K562 (cell line): ENCODE results near the gene ANKLE1. TPM values are rescaled to one million over a fixed set of nuclear protein-coding genes. Genes with fewer than 3 reads are reported as not detected.

ENCODE experiments used
- ATF4 ChIP-seq: fragments of 450-650 bp; formaldehyde crosslinking; IDR thresholded peaks from 2 replicates; pipeline ENCODE4 v1.4.0; 2022; ENCODE audit warnings: mild to moderate bottlenecking, moderate library complexity
- BRD4 ChIP-seq: fragments of 200-600 bp; sonication (generic); IDR thresholded peaks from 2 replicates; pipeline ENCODE4 v1.6.1; 2017; ENCODE audit warnings: inconsistent platforms
- CLOCK ChIP-seq: fragments of 250-450 bp; sonication (Bioruptor Pico); IDR thresholded peaks from 2 replicates; pipeline ENCODE4 v1.4.0; 2020; ENCODE audit warnings: mild to moderate bottlenecking, moderate library complexity, borderline replicate concordance
- E2F1 ChIP-seq: sonication (generic); formaldehyde crosslinking; IDR thresholded peaks from 2 replicates; pipeline ENCODE4 v1.8.1; 2023; ENCODE audit warnings: mild to moderate bottlenecking, missing genetic modification reagents, moderate library complexity
- GTF2E2 ChIP-seq: fragments of 200-800 bp; sonication (Bioruptor generic); IDR thresholded peaks from 2 replicates; pipeline ENCODE4 v1.6.1; 2016; ENCODE audit warnings: missing genetic modification characterization, missing compliant biosample characterization
- KLF10 ChIP-seq: fragments of 250-450 bp; sonication (Bioruptor Pico); IDR thresholded peaks from 2 replicates; pipeline ENCODE4 v1.6.1; 2021; ENCODE audit warnings: matching md5 sums
- LEF1 ChIP-seq: fragments of 450-650 bp; IDR thresholded peaks from 2 replicates; pipeline ENCODE4 v1.6.1; 2016; ENCODE audit warnings: mild to moderate bottlenecking
- MEF2A ChIP-seq: IDR thresholded peaks from 2 replicates; pipeline ENCODE4 v1.6.1; 2011; ENCODE audit warnings: low read depth, mild to moderate bottlenecking, low read length, moderate library complexity; ENCODE audit not compliant: control insufficient read depth
- RERE ChIP-seq: sonication (generic); formaldehyde crosslinking; IDR thresholded peaks from 2 replicates; pipeline ENCODE4 v1.8.0; 2023; ENCODE audit warnings: missing genetic modification reagents, mild to moderate bottlenecking, borderline replicate concordance
- TCF7L2 ChIP-seq: fragments of 150-350 bp; IDR thresholded peaks from 2 replicates; pipeline ENCODE4 v1.6.1; 2016; ENCODE audit warnings: low read depth, mild to moderate bottlenecking, low read length, moderate library complexity
- TFAP4 ChIP-seq: sonication (generic); formaldehyde crosslinking; IDR thresholded peaks from 2 replicates; pipeline ENCODE4 v1.8.0; 2022; ENCODE audit warnings: missing genetic modification reagents, mild to moderate bottlenecking, moderate library complexity, borderline replicate concordance
- U2AF1 ChIP-seq: fragments of 200-400 bp; formaldehyde crosslinking; optimal IDR thresholded peaks from 2 replicates; pipeline ENCODE3; 2017; ENCODE audit warnings: mild to moderate bottlenecking, low read depth, low read length, moderate library complexity
- ZBED1 ChIP-seq: IDR thresholded peaks from 2 replicates; pipeline ENCODE4 v1.6.1; 2014
- ZKSCAN3 ChIP-seq: fragments of 250-450 bp; sonication (Bioruptor Pico); IDR thresholded peaks from 2 replicates; pipeline ENCODE4 v1.4.0; 2020
- ZNF282 ChIP-seq: sonication (generic); formaldehyde crosslinking; IDR thresholded peaks from 2 replicates; pipeline ENCODE4 v1.8.1; 2023; ENCODE audit warnings: missing genetic modification reagents
- ZNF551 ChIP-seq: fragments of 250-450 bp; sonication (Bioruptor Pico); IDR thresholded peaks from 2 replicates; pipeline ENCODE4 v1.5.0; 2021; ENCODE audit warnings: mild to moderate bottlenecking, moderate library complexity
- ZNF589 ChIP-seq: fragments of 200-800 bp; sonication (Bioruptor generic); IDR thresholded peaks from 2 replicates; pipeline ENCODE4 v1.6.1; 2016; ENCODE audit warnings: low read depth, missing genetic modification characterization, missing compliant biosample characterization
- polyA plus RNA-seq, 8 experiments: library from polyadenylated mRNA; depleted of rRNA in 4 of 8; stranded (reverse) in 5 of 8; unstranded in 3 of 8; fragments of >200 nt; fragmentation: Nextera tagmentation in 2 of 8; fragmentation: Illumina TruSeq in 1 of 8; extraction: Ambion mirVana in 2 of 8; extraction: Trizol in 1 of 8; gene quantifications; 2 replicates each; pipeline versions ENCODE4 v1.2.1 to v1.2.3, GENCODE V29; 2011 to 2014; ENCODE audit warnings: inconsistent platforms in 1 of 8, missing spikeins in 1 of 8
- total RNA-seq, 7 experiments: library from RNA; depleted of rRNA in 6 of 7; stranded (reverse); fragments of >200 nt in 6 of 7; fragmentation: Illumina TruSeq in 2 of 7; extraction: Trizol in 2 of 7; gene quantifications; 2 replicates each; pipeline versions ENCODE4 v1.2.1 to v1.2.3, GENCODE V29; 2011 to 2021; ENCODE audit warnings: low replicate concordance in 1 of 7

Gene ANKLE1
- total and polyA plus RNA-seq, 9 of the 15 experiments (the other 6 are each of a cell fraction or from before 2014, with no cell fraction given): 0.63 to 9.2 (median 2.9) TPM

GRCh38 chr19:17292301-17293074, 10.8 kb downstream of the ANKLE1 start (continued):
- no peak for TF ChIP-seq ZNF282 (CRISPR knock-in tag)
- TF ChIP-seq U2AF1: no peak
- TF ChIP-seq ZNF589 (CRISPR knock-in tag): no peak
- TF ChIP-seq ZKSCAN3: no peak
- no peak for TF ChIP-seq GTF2E2 (tag)
- no peak for TF ChIP-seq ZNF551 (CRISPR knock-in tag)
- TF ChIP-seq ATF4: no peak
- no peak for TF ChIP-seq KLF10 (CRISPR knock-in tag)
- TF ChIP-seq RERE (CRISPR knock-in tag): no peak
- no peak; the same call in 1 of the 2 replicates for TF ChIP-seq E2F1 (CRISPR knock-in tag)
- no peak for TF ChIP-seq ZBED1
- no peak for TF ChIP-seq CLOCK
- no peak for TF ChIP-seq LEF1
- no peak for TF ChIP-seq TCF7L2
- TF ChIP-seq MEF2A: no peak
- TF ChIP-seq BRD4: no peak
- TF ChIP-seq TFAP4 (CRISPR knock-in tag): peak; percentile 73
